ENCODE data around the gene SAMHD1. TPM values are rescaled to one million over a fixed set of nuclear protein-coding genes. Genes with fewer than 3 reads are reported as not detected.

SAMHD1 gene
- total and polyA plus RNA-seq, 2 donors (not counting 3 experiments of a cell fraction or from before 2014, with no cell fraction given), result 13.7 to 27.5 TPM

DNA sequence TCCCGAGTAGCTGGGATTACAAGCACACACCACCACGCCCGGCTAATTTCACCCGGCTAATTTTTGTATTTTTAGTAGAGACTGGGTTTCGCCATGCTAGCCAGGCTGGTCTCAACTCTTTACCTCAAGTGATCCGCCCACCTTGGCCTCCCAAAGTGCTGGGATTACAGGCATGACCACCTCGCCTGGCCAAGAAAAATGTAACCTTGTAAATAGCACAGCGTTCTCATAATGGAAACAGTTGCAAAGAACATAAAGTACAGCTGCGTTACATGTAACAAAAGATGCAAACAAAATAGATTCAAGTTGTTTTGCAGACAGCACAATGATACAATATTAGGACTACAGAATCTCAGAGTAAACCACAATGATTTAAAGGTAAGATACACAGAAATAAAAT is 60.9 kb downstream of the SAMHD1 start:
- no peaks in the 10 kb centered on the region for H4K20me1 ChIP-seq (replicated peaks; ENCODE audit: control insufficient read depth, extremely low read depth, insufficient read depth, low read length)
- H2AFZ ChIP-seq (ENCODE audit: low read depth, low read length), result no peak overlapping the region
- H3K4me1 ChIP-seq (ENCODE audit: control insufficient read depth, extremely low read depth, insufficient read depth, low read length), result no peaks in the 10 kb centered on the region
- FAIRE-seq (no peak), DNase-seq (ENCODE audit: low read depth, low spot score) (no peak)
- no peaks in the 10 kb centered on the region for H3K9me1 ChIP-seq (replicated peaks; ENCODE audit: control insufficient read depth, extremely low read depth, insufficient read depth, low read length)
- no peak overlapping the region for H3K4me2 ChIP-seq (ENCODE audit: insufficient read depth, low read length)
- H3K27me3 ChIP-seq (ENCODE audit: control insufficient read depth in 2 of 2, insufficient read depth in 2 of 2, low read length in 2 of 2), result no peaks in the 10 kb centered on the region
- intact Hi-C loops (cut with micrococcal nuclease) (no loop called here), dilution Hi-C loops (cut with MboI; ENCODE audit: extremely low pct_ligation_motif_present, low sequenced_read_pairs) (no loop called here)
- TF ChIP-seq MYC (IDR thresholded peaks at IDR 0.05; ENCODE audit: low read depth, low read length) (no peak), POLR2A (IDR thresholded peaks at IDR 0.05; ENCODE audit: low read depth, low read length) (no peak), GATA2 (IDR thresholded peaks at IDR 0.05; ENCODE audit: insufficient read depth, insufficient read length, low read depth, low read length) (no peak), JUN (IDR thresholded peaks at IDR 0.05; ENCODE audit: borderline replicate concordance, insufficient read depth, insufficient read length, low read depth) (no peak), POLR2AphosphoS5 (IDR thresholded peaks at IDR 0.05; ENCODE audit: insufficient read depth, low read depth, low read length) (no peak), EZH2 (IDR thresholded peaks at IDR 0.05; ENCODE audit: borderline replicate concordance, low read depth, low read length, severe bottlenecking) (no peak), FOS (IDR thresholded peaks at IDR 0.05; ENCODE audit: borderline replicate concordance, insufficient read depth, low read length) (no peak)
- TF ChIP-seq, protein P1, sequence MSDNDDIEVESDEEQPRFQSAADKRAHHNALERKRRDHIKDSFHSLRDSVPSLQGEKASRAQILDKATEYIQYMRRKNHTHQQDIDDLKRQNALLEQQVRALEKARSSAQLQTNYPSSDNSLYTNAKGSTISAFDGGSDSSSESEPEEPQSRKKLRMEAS (IDR thresholded peaks at IDR 0.05; ENCODE audit: insufficient read depth, insufficient read length), result no peak
- TF ChIP-seq, protein P2, sequence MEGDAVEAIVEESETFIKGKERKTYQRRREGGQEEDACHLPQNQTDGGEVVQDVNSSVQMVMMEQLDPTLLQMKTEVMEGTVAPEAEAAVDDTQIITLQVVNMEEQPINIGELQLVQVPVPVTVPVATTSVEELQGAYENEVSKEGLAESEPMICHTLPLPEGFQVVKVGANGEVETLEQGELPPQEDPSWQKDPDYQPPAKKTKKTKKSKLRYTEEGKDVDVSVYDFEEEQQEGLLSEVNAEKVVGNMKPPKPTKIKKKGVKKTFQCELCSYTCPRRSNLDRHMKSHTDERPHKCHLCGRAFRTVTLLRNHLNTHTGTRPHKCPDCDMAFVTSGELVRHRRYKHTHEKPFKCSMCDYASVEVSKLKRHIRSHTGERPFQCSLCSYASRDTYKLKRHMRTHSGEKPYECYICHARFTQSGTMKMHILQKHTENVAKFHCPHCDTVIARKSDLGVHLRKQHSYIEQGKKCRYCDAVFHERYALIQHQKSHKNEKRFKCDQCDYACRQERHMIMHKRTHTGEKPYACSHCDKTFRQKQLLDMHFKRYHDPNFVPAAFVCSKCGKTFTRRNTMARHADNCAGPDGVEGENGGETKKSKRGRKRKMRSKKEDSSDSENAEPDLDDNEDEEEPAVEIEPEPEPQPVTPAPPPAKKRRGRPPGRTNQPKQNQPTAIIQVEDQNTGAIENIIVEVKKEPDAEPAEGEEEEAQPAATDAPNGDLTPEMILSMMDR (IDR thresholded peaks at IDR 0.05; ENCODE audit: extremely low read depth in 1 of 2, insufficient read depth in 1 of 2, low read depth in 1 of 2, low read length in 2 of 2), result no peak
- BruUV-seq (replicated peaks), result no TSS peak
- H3K27ac ChIP-seq (ENCODE audit: insufficient read depth, low read depth, low read length), result no peak overlapping the region
- H3K4me3 ChIP-seq (replicated peaks in 1 of 3; ENCODE audit: insufficient read depth in 1 of 3, low read depth in 1 of 3, low read length in 3 of 3), result no peak overlapping the region
- ChIA-PET POLR2A (no interaction called here), CTCF (no interaction called here)
- no peak overlapping the region for H3K9ac ChIP-seq (replicated peaks; ENCODE audit: extremely low read depth, insufficient read depth, low read length)
- H3K36me3 ChIP-seq (ENCODE audit: control insufficient read depth in 2 of 2, extremely low read depth in 1 of 2, insufficient read depth in 2 of 2, low read length in 2 of 2), result no peaks in the 10 kb centered on the region
- H3K79me2 ChIP-seq (ENCODE audit: control insufficient read depth, insufficient read depth, low read length), result no peaks in the 10 kb centered on the region
- no peaks in the 10 kb centered on the region for H3K9me3 ChIP-seq (replicated peaks; ENCODE audit: control insufficient read depth, insufficient read depth, low read length)
